Hepatocyte (in vitro differentiated cells): Measurements from ENCODE around the gene SPAG16.

Experiments
- CTCF ChIP-seq: fragments of 200-600 bp; sonication (generic); IDR thresholded peaks from 2 replicates; pipeline ENCODE4 v1.5.1; 2016; ENCODE audit warnings: antibody characterized with exemption, mild to moderate bottlenecking; ENCODE audit not compliant: poor library complexity
- EZH2 ChIP-seq: fragments of 200-600 bp; sonication (generic); IDR thresholded peaks from 2 replicates; pipeline ENCODE4 v1.6.1; 2016; ENCODE audit warnings: antibody characterized with exemption, mild to moderate bottlenecking, borderline replicate concordance
- EZH2phosphoT487 ChIP-seq: fragments of 200-600 bp; sonication (generic); IDR thresholded peaks from one replicate; pipeline ENCODE4 v1.6.1; 2018; ENCODE audit warnings: antibody characterized with exemption, mild to moderate bottlenecking, low read depth, moderate library complexity; ENCODE audit not compliant: unreplicated experiment, severe bottlenecking

GRCh38 chr2:213847316-213847715 is 563.1 kb downstream of the SPAG16 start:
- no peak for TF ChIP-seq EZH2
- no peak for TF ChIP-seq EZH2phosphoT487
- no peak for TF ChIP-seq CTCF
